CMK (cell line): ENCODE measurements around the gene KDELR3.

Experiments
- DNase-seq: peaks from one replicate; pipeline ENCODE4 v3.0.0-alpha.2; 2010; ENCODE audit warnings: low read depth

The KDELR3 gene

GRCh38 chr22:38482662-38483308, 14.9 kb downstream of the KDELR3 start:
- DNase-seq, result no peak

GRCh38 chr22:38484244-38484643, 16.3 kb downstream of the KDELR3 start:
- DNase-seq, result no peak

- DNase-seq, result no peak
These were observed 17.9 kb downstream of the KDELR3 start for GRCh38 chr22:38485783-38486182.

GRCh38 chr22:38487946-38488345, 20.1 kb downstream of the KDELR3 start:
- no peak for DNase-seq

GRCh38 chr22:38489142-38489541, 21.2 kb downstream of the KDELR3 start:
- no peak for DNase-seq

- DNase-seq, result no peak
These were observed 21.8 kb downstream of the KDELR3 start for GRCh38 chr22:38489561-38490145.

- no peak for DNase-seq
These were observed 22.6 kb downstream of the KDELR3 start for GRCh38 chr22:38490475-38490874.

GRCh38 chr22:38490915-38491314, 23.0 kb downstream of the KDELR3 start:
- no peak for DNase-seq

- no peak for DNase-seq
These were observed 23.9 kb downstream of the KDELR3 start for GRCh38 chr22:38491707-38492348.

GRCh38 chr22:38494498-38494897, 26.6 kb downstream of the KDELR3 start:
- DNase-seq, result no peak

- DNase-seq, result no peak
These were observed 27.0 kb downstream of the KDELR3 start for GRCh38 chr22:38494939-38495338.

- DNase-seq, result no peak
These were observed 30.0 kb downstream of the KDELR3 start for GRCh38 chr22:38497869-38498268.

GRCh38 chr22:38501797-38502672, 34.1 kb downstream of the KDELR3 start:
- DNase-seq, result no peak

- no peak for DNase-seq
These were observed 35.1 kb downstream of the KDELR3 start for GRCh38 chr22:38503021-38503420.

GRCh38 chr22:38504731-38505540, 37.0 kb downstream of the KDELR3 start:
- no peak for DNase-seq

- DNase-seq, result peak; percentile 49
These were observed 37.7 kb downstream of the KDELR3 start for GRCh38 chr22:38505541-38506117.

- peak; percentile 95 for DNase-seq
These were observed 38.4 kb downstream of the KDELR3 start, which contains the start of gene DDX17 for GRCh38 chr22:38506118-38506962. DDX17 (minus strand) TSS chr22:38506311.

GRCh38 chr22:38510416-38510970, 42.6 kb downstream of the KDELR3 start:
- DNase-seq, result no peak

- DNase-seq, result no peak
These were observed 45.2 kb downstream of the KDELR3 start for GRCh38 chr22:38513063-38513462.

- no peak for DNase-seq
These were observed 50.7 kb downstream of the KDELR3 start for GRCh38 chr22:38518620-38519019.
